Colonic mucosa (tissue), 4 donors: ENCODE data around the gene NUBPL. TPM values are rescaled to one million over a fixed set of nuclear protein-coding genes. Genes with fewer than 3 reads are reported as not detected.
"Not testable (repeated sequence)": the region's sequence is repeated elsewhere in the genome, so short reads cannot be mapped to it uniquely, and the experiment has no call there.

Source experiments
- DNase-seq: peaks from one replicate; pipeline ENCODE4 v3.0.0-alpha.2; 2020
- H3K27ac ChIP-seq: fragments of 200-600 bp; one replicate; pipeline ENCODE4 v1.8.0; 2021
- H3K27me3 ChIP-seq: fragments of 200-600 bp; one replicate; pipeline ENCODE4 v1.8.0; 2021
- H3K36me3 ChIP-seq: fragments of 200-600 bp; one replicate; pipeline ENCODE4 v1.8.0; 2021
- H3K4me1 ChIP-seq: fragments of 200-600 bp; one replicate; pipeline ENCODE4 v1.8.0; 2021; ENCODE audit warnings: mild to moderate bottlenecking
- H3K4me3 ChIP-seq: fragments of 200-600 bp; one replicate; pipeline ENCODE4 v1.8.0; 2021
- H3K9ac ChIP-seq, 2 donors: one replicate each; pipeline ENCODE4 v1.7.0; 2013; ENCODE audit warnings: control low read depth in 2 of 2, low read depth in 2 of 2, low read length in 2 of 2
- H3K9me3 ChIP-seq: fragments of 200-600 bp; one replicate; pipeline ENCODE4 v1.8.0; 2021
- CTCF ChIP-seq: fragments of 200-600 bp; IDR thresholded peaks from one replicate; pipeline ENCODE4 v1.8.0; 2022; ENCODE audit warnings: antibody characterized with exemption, mild to moderate bottlenecking
- intact Hi-C: fragments of 100-400 bp; cut with DNase I; formaldehyde crosslinking; loops from one replicate; pipeline ENCODE4 v1.14.1; 2022
- total RNA-seq, 2 donors: library from RNA; stranded (reverse); fragmentation: NEBNext Ultra II Directional in 1 of 2; extraction: Animal tissue kit (Norgen Biotek cat#: 25700) in 1 of 2; gene quantifications; one replicate each; pipeline ENCODE4 v1.2.1, GENCODE V29; 2021
- donor health status: healthy.
- donor health status: DM: no; HTN: no; CAD: no.
- donor health status: DM: no; HTN: no; CAD: no.

The NUBPL gene
- total RNA-seq, 2 donors from 2014 or later = 13.3 to 14.0 TPM

GRCh38 chr14:31781578-31781977, 220.4 kb downstream of the NUBPL start:
- Histone ChIP-seq H3K27me3 (no peaks in the 10 kb centered on the region), H3K9me3 (no peaks in the 10 kb centered on the region), H3K36me3 (no peaks in the 10 kb centered on the region), H3K4me1 (no peaks in the 10 kb centered on the region), H3K9ac (no peak overlapping the region), H3K4me3 (no peak overlapping the region), H3K27ac (no peak overlapping the region)
- intact Hi-C loops = no loop called here
- TF ChIP-seq CTCF = no peak
- DNase-seq = no peak

- no peak for TF ChIP-seq CTCF
- intact Hi-C loops = no loop called here
- H3K4me3 ChIP-seq = no peak overlapping the region
These were observed 224.4 kb downstream of the NUBPL start for GRCh38 chr14:31785574-31785973.

GRCh38 chr14:31787377-31787776, 226.2 kb downstream of the NUBPL start:
- intact Hi-C loops = no loop called here
- no peaks in the 10 kb centered on the region for H3K27me3 ChIP-seq
- DNase-seq = no peak

More at GRCh38 chr14:31785574-31785973, 224.4 kb downstream of the NUBPL start:
- Histone ChIP-seq H3K4me1 (no peaks in the 10 kb centered on the region), H3K27me3 (no peaks in the 10 kb centered on the region), H3K9ac (no peak overlapping the region), H3K27ac (no peak overlapping the region), H3K9me3 (no peaks in the 10 kb centered on the region), H3K36me3 (no peaks in the 10 kb centered on the region)
- no peak for DNase-seq

GRCh38 chr14:31788340-31788739, 227.1 kb downstream of the NUBPL start:
- H3K4me3 ChIP-seq = no peak overlapping the region
- intact Hi-C loops = no loop called here
- H3K9me3 ChIP-seq = no peaks in the 10 kb centered on the region
- H3K27me3 ChIP-seq = no peaks in the 10 kb centered on the region
- DNase-seq = no peak
- no peak overlapping the region for H3K27ac ChIP-seq
- no peak overlapping the region for H3K9ac ChIP-seq
- no peaks in the 10 kb centered on the region for H3K4me1 ChIP-seq
- TF ChIP-seq CTCF = no peak
- H3K36me3 ChIP-seq = no peaks in the 10 kb centered on the region

More at GRCh38 chr14:31787377-31787776, 226.2 kb downstream of the NUBPL start:
- Histone ChIP-seq H3K4me3 (no peak overlapping the region), H3K9ac (no peak overlapping the region), H3K36me3 (no peaks in the 10 kb centered on the region), H3K4me1 (no peaks in the 10 kb centered on the region), H3K27ac (no peak overlapping the region), H3K9me3 (no peaks in the 10 kb centered on the region)
- TF ChIP-seq CTCF = no peak

- H3K4me1 ChIP-seq = no peaks in the 10 kb centered on the region
- no peaks in the 10 kb centered on the region for H3K9me3 ChIP-seq
- intact Hi-C loops = no loop called here
- H3K27me3 ChIP-seq = no peaks in the 10 kb centered on the region
- TF ChIP-seq CTCF = no peak
- H3K4me3 ChIP-seq = no peak overlapping the region
- no peak for DNase-seq
- H3K36me3 ChIP-seq = no peaks in the 10 kb centered on the region
- H3K9ac ChIP-seq = no peak overlapping the region
- no peak overlapping the region for H3K27ac ChIP-seq
These were observed 231.5 kb downstream of the NUBPL start for GRCh38 chr14:31792726-31793125.

GRCh38 chr14:31797946-31798345, 236.7 kb downstream of the NUBPL start:
- not testable (repeated sequence) for H3K4me1 ChIP-seq

More at GRCh38 chr14:31797946-31798345, 236.7 kb downstream of the NUBPL start:
- H3K27ac ChIP-seq, H3K27me3 ChIP-seq, DNase-seq, intact Hi-C loops, H3K9me3 ChIP-seq, H3K9ac ChIP-seq, H3K36me3 ChIP-seq, H3K4me3 ChIP-seq: not testable (repeated sequence)
